Astrocyte (in vitro differentiated cells and primary cell): ENCODE measurements around the gene GABARAP. TPM values are rescaled to one million over a fixed set of nuclear protein-coding genes. Genes with fewer than 3 reads are reported as not detected.

Experiments
- microRNA-seq: library from miRNA; unstranded; fragments of <30 nt; microRNA quantifications from one replicate; pipeline ENCODE4 v1.2.0, GENCODE V29; 2020
- total RNA-seq: library from RNA; stranded (reverse); gene quantifications from 2 replicates; pipeline ENCODE4 v1.2.1, GENCODE V29; 2021

The GABARAP gene
- total RNA-seq, 1 donor from 2014 or later: 434 TPM

Small RNAs within 50 kb of the gene (microRNA-seq; reads per million reads assigned to microRNA genes)
- gene MIR324: 9,440 reads per million, percentile 95 among the genes with 10 or more reads in this experiment

Other genes starting within 250 kb of the GABARAP start
- not detected in 2 replicates for gene ALOX12, start 246.4 kb downstream of the GABARAP start, total RNA-seq
- gene RNASEK, start 229.8 kb downstream of the GABARAP start, total RNA-seq: 245 and 259 TPM in 2 replicates
- gene BCL6B, start 219.4 kb downstream of the GABARAP start, total RNA-seq: not detected in 2 replicates
- gene SLC16A13, start 206.4 kb downstream of the GABARAP start, total RNA-seq: 6.6 and 6.7 TPM in 2 replicates
- gene SLC16A11, start 198.4 kb downstream of the GABARAP start, total RNA-seq: not detected in 2 replicates
- not detected in 2 replicates for gene CLEC10A, start 162.2 kb downstream of the GABARAP start, total RNA-seq
- gene ASGR2, start 127.6 kb downstream of the GABARAP start, total RNA-seq: not detected in 2 replicates
- 3.6 and 5.0 TPM in 2 replicates for gene ASGR1, start 63.1 kb downstream of the GABARAP start, total RNA-seq
- 45.6 and 48.0 TPM in 2 replicates for gene DLG4, start 22.6 kb downstream of the GABARAP start, total RNA-seq
- gene ACADVL, start 22.5 kb downstream of the GABARAP start, total RNA-seq: 354 and 399 TPM in 2 replicates
- gene DVL2, start 7.9 kb downstream of the GABARAP start, total RNA-seq: 30.2 and 34.4 TPM in 2 replicates
- gene PHF23, start 3.0 kb downstream of the GABARAP start, total RNA-seq: 78.0 and 89.5 TPM in 2 replicates
- 102 and 103 TPM in 2 replicates for gene CTDNEP1, start 9.3 kb upstream of the GABARAP start, total RNA-seq
- gene ELP5, start 9.8 kb upstream of the GABARAP start, total RNA-seq: 24.9 and 25.4 TPM in 2 replicates
- gene CLDN7, start 20.0 kb upstream of the GABARAP start, total RNA-seq: 4.6 and 10.5 TPM in 2 replicates
- gene SLC2A4, start 39.3 kb upstream of the GABARAP start, total RNA-seq: 0.30 TPM in 1 of 2 replicates, not detected in the other
- gene YBX2, start 52.2 kb upstream of the GABARAP start, total RNA-seq: 0.24 and 0.86 TPM in 2 replicates
- 841 and 915 TPM in 2 replicates for gene EIF5A, start 65.2 kb upstream of the GABARAP start, total RNA-seq
- 41.7 and 49.8 TPM in 2 replicates for gene GPS2, start 72.9 kb upstream of the GABARAP start, total RNA-seq
- gene NEURL4, start 86.9 kb upstream of the GABARAP start, total RNA-seq: 32.5 and 32.6 TPM in 2 replicates
- gene ACAP1, start 94.1 kb upstream of the GABARAP start, total RNA-seq: 14.4 and 16.0 TPM in 2 replicates
- 31.6 and 41.4 TPM in 2 replicates for gene KCTD11, start 109.7 kb upstream of the GABARAP start, total RNA-seq
- 0.30 TPM in 1 of 2 replicates, not detected in the other for gene TMEM95, start 112.7 kb upstream of the GABARAP start, total RNA-seq
- 0.36 and 1.6 TPM in 2 replicates for gene TNK1, start 138.6 kb upstream of the GABARAP start, total RNA-seq
- 65.7 and 67.6 TPM in 2 replicates for gene PLSCR3, start 152.1 kb upstream of the GABARAP start, total RNA-seq
- gene TMEM256, start 161.6 kb upstream of the GABARAP start, total RNA-seq: 45.7 and 52.9 TPM in 2 replicates
- gene NLGN2, start 165.4 kb upstream of the GABARAP start, total RNA-seq: 77.3 and 80.7 TPM in 2 replicates
- 0.23 TPM in 1 of 2 replicates, not detected in the other for gene SPEM1, start 177.9 kb upstream of the GABARAP start, total RNA-seq
- 0.14 and 0.17 TPM in 2 replicates for gene SPEM2, start 183.2 kb upstream of the GABARAP start, total RNA-seq
- gene SPEM3, start 186.4 kb upstream of the GABARAP start, total RNA-seq: 0.07 TPM in 1 of 2 replicates, not detected in the other
- gene TMEM102, start 193.0 kb upstream of the GABARAP start, total RNA-seq: 10.7 and 11.8 TPM in 2 replicates
- gene FGF11, start 197.1 kb upstream of the GABARAP start, total RNA-seq: 22.4 and 30.7 TPM in 2 replicates
- gene CHRNB1, start 202.6 kb upstream of the GABARAP start, total RNA-seq: 9.7 and 11.7 TPM in 2 replicates
- 31.0 and 31.2 TPM in 2 replicates for gene ZBTB4, start 237.2 kb upstream of the GABARAP start, total RNA-seq
- not detected in 2 replicates for gene SLC35G6, start 239.0 kb upstream of the GABARAP start, total RNA-seq
- 143 and 151 TPM in 2 replicates for gene POLR2A, start 241.9 kb upstream of the GABARAP start, total RNA-seq